Stimulated activated naive CD4-positive, alpha-beta T cell treated with Interleukin-2 at 50 U/mL for 16 hours (primary cell): ENCODE measurements around the gene HSD17B11.
A peak's percentile ranks its signal among the peaks of the same experiment; 100 is the strongest.
"Not testable (repeated sequence)": the region's sequence is repeated elsewhere in the genome, so short reads cannot be mapped to it uniquely, and the experiment has no call there.

Source experiments
- DNase-seq: peaks from one replicate; lab custom pipeline; 2025; lab: John Stamatoyannopoulos, UW

Gene HSD17B11, protein sequence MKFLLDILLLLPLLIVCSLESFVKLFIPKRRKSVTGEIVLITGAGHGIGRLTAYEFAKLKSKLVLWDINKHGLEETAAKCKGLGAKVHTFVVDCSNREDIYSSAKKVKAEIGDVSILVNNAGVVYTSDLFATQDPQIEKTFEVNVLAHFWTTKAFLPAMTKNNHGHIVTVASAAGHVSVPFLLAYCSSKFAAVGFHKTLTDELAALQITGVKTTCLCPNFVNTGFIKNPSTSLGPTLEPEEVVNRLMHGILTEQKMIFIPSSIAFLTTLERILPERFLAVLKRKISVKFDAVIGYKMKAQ

DNA sequence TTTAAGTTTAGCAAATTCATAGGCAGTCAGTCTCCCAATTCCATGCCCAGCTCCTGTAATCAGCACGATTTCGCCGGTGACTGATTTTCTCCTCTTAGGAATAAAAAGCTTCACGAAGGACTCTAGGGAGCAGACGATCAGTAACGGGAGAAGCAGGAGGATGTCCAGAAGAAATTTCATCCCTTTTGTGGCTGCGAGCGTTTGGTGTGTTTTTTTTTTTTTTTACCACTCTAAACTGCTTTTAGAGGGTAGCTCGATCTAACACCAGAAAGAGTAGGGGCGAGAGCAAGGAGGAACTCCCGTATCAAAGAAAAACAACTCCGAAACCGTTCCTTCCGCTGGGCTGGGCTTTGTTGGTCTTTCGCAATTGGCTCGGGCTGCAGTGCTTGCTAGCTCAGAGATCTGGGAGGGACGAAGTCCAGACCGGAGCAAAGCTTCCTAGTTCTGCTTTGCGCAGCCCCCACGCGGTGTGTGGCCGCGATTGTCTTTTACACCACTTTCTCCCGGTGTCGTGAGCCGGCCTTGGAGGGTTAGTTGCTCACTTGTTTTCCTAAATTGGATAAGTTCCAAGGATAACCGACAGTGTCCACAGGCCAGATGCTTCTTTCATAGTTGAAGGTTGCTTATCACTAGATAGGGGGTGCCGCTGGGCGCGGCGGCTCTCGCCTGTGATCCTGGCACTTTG lies at the start of gene HSD17B11:
Gene HSD17B11 (minus strand): TSS at position 298 of the 685 bp plus-strand sequence. CDS start 118 bp downstream, at position 180.
- peak; percentile 73 for DNase-seq

DNA sequence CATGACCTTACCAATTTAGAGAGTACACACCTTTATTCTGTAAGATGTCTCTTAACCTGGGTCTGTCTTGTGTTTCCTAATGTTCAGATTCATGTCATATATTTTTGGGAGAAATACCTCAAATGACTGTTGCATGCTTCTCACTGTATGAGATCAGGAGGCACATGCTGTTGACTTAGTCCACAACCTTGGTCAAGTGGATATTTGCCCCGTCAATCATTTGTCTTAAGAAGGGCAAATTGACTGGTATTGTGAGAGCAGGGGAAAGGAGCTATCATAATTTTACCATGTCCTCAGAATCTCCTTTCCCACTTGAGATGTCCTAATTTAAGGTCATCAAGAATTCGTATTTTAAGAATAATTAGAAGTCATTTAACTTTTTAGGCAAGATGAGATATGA lies 42.4 kb upstream of the HSD17B11 start:
- DNase-seq = no peak

- DNase-seq = no peak
These were observed 39.0 kb upstream of the HSD17B11 start for GRCh38 chr4:87430038-87430437.

- no peak for DNase-seq
These were observed 38.0 kb upstream of the HSD17B11 start for GRCh38 chr4:87428979-87429378.

GRCh38 chr4:87427518-87427868 lies 36.5 kb upstream of the HSD17B11 start:
- DNase-seq = no peak

GRCh38 chr4:87426865-87427517 lies 36.0 kb upstream of the HSD17B11 start:
- no peak for DNase-seq

DNA sequence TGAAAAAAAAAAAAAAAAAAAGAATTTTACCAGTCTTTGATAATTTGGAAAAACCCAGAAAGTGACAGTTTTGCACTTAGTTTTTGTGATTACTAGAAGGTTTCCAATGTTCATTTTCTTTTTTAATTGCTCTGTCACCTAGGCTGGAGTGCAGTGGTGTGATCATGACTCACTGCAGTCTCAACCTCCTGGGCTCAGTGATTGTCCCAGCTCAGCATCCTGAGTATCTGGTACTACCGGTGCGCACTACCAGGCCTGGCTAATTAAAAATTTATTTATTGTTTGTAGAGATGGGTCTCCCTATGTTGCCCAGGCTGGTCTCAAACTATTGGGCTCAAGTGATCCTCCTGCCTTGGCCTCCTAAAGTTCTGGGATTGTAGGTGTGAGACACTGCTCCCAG lies 34.7 kb upstream of the HSD17B11 start:
- no peak for DNase-seq

DNA sequence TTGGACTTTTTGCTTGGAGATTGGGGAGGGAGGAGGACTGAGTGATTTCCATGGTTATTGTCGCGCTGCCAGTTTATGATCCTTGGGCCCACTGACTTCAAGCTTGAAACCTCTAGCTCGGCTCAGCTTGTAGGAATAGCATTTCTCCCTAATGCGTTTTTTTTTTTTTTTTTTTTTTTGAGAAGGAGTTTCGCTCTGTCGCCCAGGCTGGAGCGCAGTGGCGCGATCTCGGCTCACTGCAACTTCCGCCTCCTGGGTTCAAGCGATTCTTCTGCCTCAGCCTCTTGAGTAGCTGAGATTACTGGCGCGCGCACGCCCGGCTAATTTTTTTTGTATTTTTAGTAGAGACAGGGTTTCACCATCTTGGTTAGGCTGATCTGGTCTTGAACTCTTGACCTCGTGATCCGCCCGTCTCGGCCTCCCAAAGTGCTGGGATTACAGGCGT lies 33.1 kb upstream of the HSD17B11 start:
- DNase-seq = not testable (repeated sequence)

- no peak for DNase-seq
These were observed 32.5 kb upstream of the HSD17B11 start for GRCh38 chr4:87423317-87424098.

GRCh38 chr4:87422104-87423052 lies 31.4 kb upstream of the HSD17B11 start, which contains the start of gene NUDT9:
NUDT9 (plus strand) TSS chr4:87422573; CDS start chr4:87422906, 333 bp downstream.
- peak; percentile 87 for DNase-seq

DNA sequence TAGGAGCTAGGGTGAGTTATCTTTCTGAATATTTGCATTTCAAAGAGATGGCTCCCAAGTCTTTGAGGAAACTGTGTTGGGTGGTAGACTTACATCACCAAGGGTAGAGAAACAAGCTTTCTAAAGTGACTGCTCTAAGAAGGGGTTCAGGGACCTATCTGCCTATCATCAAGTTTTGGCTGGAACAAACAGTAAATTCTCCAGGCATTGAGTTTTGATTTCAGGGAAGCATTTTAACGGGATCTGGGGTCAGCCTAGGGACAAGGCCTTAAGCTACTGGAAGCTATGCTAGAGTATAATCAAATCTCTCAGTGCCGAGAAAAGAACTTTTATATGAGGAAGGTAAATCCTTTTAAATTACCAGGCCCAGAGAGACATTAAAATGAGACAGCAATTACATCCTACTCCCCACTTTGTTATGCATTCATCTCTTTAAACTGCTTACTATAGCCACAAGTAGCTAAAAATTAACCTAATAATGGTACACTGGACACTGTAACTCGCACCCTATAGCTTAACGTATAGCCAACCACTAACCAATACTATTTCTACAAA lies 29.4 kb upstream of the HSD17B11 start:
- no peak for DNase-seq

DNA sequence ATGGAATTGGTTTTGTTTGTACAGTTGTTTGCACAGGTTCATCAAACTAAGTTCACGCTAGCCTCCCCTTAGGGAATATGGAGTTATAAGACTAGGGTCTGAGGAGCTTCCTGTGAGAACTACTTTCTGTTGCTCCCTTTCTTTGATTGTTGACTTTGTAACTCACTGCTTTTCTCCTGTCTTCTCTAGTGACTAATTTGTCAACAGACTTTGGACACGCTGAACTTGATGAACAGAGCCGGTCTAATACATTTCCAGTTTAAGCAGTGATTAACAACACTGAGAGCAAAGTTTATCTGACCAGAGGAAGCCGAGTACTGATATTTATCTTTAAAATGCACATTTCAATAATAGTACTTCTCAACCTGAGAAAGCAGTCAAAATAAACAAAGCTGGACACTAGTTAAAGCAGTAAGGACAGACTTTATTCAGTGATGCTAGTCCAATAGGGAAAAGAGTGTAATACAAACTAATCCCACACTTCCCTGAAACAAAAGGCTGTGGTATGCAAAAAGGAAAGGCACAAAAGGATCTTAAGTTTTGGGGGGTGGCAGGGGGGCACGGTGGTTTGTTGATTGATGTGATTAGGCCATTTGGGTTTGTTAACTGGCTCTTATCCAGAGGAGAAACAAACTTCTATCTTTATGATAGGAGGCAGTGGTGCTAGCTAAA lies 28.7 kb upstream of the HSD17B11 start:
- DNase-seq = no peak

- DNase-seq = not testable (repeated sequence)
These were observed 27.4 kb upstream of the HSD17B11 start for GRCh38 chr4:87418410-87418809.

- no peak for DNase-seq
These were observed 26.0 kb upstream of the HSD17B11 start for GRCh38 chr4:87416965-87417364.

GRCh38 chr4:87414816-87415215 lies 23.8 kb upstream of the HSD17B11 start:
- DNase-seq = no peak

GRCh38 chr4:87410679-87411078 lies 19.7 kb upstream of the HSD17B11 start:
- no peak for DNase-seq

- no peak for DNase-seq
These were observed 19.2 kb upstream of the HSD17B11 start for GRCh38 chr4:87410157-87410556.

DNA sequence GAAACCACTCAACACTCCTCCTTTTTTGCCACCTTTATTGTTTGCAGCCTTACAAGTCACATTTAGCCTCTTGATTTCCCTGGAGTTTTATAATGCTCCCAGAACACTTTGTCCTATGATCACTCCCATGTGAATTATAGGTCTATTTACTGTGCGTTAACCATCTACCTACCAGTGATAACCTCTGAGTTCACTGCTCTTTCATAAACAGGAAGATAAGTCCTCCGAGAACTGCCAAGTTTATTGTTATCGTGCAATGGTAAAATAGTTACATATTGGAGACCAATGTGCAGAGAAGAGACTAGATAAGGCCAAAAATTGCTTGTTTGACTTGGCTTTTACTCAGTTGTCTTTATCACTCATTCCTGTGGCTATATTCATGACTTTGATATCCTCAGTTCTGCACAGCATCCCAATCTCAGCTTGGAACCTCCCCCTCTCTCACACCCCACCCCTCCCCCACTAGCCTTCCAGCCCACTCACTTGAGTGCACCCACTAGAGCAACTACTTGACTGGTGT lies 18.5 kb upstream of the HSD17B11 start:
- DNase-seq = no peak

DNA sequence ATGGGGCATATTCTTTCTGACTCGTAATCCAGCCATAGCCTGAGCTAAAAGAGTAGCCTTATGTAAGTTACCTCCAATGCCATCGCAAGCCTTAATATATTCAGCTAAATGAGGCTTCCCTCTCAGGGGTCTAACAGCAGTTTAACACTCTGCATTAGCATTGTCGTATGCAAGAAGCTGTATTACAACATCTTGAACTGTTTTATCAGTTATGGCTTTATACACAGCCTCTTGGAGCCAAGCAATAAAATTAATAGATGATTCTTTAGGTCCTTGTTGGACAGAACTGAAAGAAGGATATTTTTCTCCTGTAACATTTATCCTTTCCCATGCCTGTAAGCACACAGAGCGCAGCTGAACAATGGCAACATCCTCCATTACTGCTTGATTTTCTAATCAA lies 15.9 kb upstream of the HSD17B11 start:
- not testable (repeated sequence) for DNase-seq

DNA sequence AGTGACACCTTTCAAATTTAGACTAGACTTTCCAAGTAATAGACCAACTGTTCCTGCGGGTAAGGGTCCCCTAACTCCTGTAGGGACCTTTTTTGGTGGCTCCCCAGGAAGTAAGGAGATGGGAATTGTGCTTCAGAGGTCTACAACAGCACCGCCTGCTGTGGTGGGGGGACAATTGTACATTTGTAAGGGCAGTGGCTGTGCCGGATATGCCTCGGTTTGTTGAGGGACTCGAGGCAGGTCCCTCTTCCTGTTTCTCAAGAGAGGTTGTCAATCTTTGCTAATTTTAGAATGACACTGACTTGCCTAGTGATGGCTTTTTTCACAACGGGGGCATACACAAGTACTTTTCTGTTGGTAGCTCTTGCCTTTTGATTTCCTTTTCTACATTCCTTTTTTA lies 15.5 kb upstream of the HSD17B11 start:
- no peak for DNase-seq
